Measurements from ENCODE around the gene PDE4C. TPM values are rescaled to one million over a fixed set of nuclear protein-coding genes. Genes with fewer than 3 reads are reported as not detected.

The PDE4C gene
- total RNA-seq, 4 donors from 2014 or later, result 0.27 to 1.4 (median 0.92) TPM; not detected in 1

DNA sequence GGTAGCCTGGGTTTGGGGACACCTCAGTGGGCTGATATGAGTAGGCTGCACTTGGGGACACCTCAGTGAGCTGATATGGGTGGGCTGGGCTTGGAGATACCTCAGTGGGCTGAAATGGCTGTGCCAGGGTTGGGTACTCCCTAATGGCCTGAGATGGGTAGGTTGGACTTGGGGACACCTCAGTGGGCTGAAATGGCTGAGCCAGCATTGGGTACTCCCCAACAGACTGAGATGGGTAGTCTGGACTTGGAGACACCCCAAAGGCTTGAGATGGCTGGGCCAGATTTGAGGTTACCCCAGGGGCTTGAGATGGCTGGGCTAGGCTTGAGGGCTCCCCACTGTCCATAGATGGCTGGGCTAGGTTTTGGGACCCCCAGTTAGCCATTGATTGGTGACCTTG is 35.9 kb upstream of the PDE4C start:
- Histone ChIP-seq H3K4me1 (no peaks in the 10 kb centered on the region), H3K27ac (no peak overlapping the region), H3K27me3 (no peaks in the 10 kb centered on the region), H3K4me3 (replicated peaks in 1 of 3) (no peak overlapping the region), H3K9me3 (no peaks in the 10 kb centered on the region), H3K36me3 (peaks cover 22 to 35% of the 10 kb centered on the region in 2 donors)
- DNase-seq, result no peak
- intact Hi-C loops (cut with DNase I), result no loop called here
- no peak for TF ChIP-seq POLR2A (IDR thresholded peaks at IDR 0.05)
- TF ChIP-seq, protein P1, sequence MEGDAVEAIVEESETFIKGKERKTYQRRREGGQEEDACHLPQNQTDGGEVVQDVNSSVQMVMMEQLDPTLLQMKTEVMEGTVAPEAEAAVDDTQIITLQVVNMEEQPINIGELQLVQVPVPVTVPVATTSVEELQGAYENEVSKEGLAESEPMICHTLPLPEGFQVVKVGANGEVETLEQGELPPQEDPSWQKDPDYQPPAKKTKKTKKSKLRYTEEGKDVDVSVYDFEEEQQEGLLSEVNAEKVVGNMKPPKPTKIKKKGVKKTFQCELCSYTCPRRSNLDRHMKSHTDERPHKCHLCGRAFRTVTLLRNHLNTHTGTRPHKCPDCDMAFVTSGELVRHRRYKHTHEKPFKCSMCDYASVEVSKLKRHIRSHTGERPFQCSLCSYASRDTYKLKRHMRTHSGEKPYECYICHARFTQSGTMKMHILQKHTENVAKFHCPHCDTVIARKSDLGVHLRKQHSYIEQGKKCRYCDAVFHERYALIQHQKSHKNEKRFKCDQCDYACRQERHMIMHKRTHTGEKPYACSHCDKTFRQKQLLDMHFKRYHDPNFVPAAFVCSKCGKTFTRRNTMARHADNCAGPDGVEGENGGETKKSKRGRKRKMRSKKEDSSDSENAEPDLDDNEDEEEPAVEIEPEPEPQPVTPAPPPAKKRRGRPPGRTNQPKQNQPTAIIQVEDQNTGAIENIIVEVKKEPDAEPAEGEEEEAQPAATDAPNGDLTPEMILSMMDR (IDR thresholded peaks at IDR 0.05), result no peak

DNA sequence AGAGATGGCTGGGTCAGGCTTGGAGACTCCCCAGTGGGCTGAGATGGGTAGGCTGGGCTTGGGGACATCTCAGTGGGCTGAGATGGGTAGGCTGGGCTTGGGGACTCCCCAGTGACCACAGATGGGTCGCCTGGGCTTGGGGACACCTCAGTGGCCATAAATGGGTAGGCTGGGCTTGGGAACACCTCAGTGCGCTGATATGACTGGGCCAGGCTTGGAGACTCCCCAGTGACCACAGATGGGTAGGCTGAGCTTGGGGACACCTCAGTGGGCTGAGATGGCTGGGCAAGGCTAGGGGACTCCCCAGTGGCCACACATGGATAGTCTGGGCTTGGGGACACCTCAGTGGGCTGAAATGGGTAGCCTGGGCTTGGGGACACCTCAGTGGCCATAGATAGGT is 35.2 kb upstream of the PDE4C start:
- 70 to 100% methylated on average over 1 to 2 of the region's 2 CpGs for WGBS, 2 donors
- Histone ChIP-seq H3K27ac (no peak overlapping the region), H3K9me3 (no peaks in the 10 kb centered on the region), H3K4me1 (no peaks in the 10 kb centered on the region), H3K4me3 (replicated peaks in 1 of 3) (no peak overlapping the region), H3K27me3 (no peaks in the 10 kb centered on the region), H3K36me3 (peaks cover 15 to 28% of the 10 kb centered on the region in 2 donors)
- no peak for TF ChIP-seq POLR2A (IDR thresholded peaks at IDR 0.05)
- TF ChIP-seq, protein P1 (IDR thresholded peaks at IDR 0.05), result no peak
- intact Hi-C loops (cut with DNase I), result no loop called here
- no peak for DNase-seq

DNA sequence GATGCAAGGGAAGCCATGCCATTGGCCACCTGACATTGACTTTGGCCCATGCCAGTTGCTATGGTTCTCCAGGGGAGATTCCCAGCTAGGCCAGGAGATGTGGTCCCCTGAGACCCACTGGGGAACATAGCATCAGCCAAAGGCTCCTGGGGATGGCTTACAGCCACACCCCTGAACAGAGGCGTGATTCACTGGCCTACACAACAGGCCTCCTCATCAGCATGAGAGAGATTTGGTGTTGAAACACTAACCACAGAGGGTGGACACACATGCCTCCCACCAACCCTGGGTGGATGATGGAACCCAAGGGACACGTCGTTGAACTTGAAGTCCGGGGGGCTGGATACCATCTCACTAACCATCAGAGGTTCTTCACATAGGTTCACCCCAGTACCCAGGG is 33.7 kb upstream of the PDE4C start:
- TF ChIP-seq POLR2A (IDR thresholded peaks at IDR 0.05), result no peak
- TF ChIP-seq, protein P1 (IDR thresholded peaks at IDR 0.05), result no peak
- DNase-seq, result no peak
- H3K36me3 ChIP-seq, result peaks cover 5 to 12% of the 10 kb centered on the region in 2 donors
- WGBS, 2 donors, result 98% methylated on average over 4 of the region's 4 CpGs
- H3K9me3 ChIP-seq, result no peaks in the 10 kb centered on the region
- peaks cover 6 to 8% of the 10 kb centered on the region in 2 donors for H3K4me1 ChIP-seq
- H3K27ac ChIP-seq, result no peak overlapping the region
- H3K4me3 ChIP-seq (replicated peaks in 1 of 3), result no peak overlapping the region
- H3K27me3 ChIP-seq, result no peaks in the 10 kb centered on the region
- intact Hi-C loops (cut with DNase I), result loop anchor here (10.0 kb wide), 1 partner anchor 155 kb away; the partner anchor contains the start of gene SSBP4

DNA sequence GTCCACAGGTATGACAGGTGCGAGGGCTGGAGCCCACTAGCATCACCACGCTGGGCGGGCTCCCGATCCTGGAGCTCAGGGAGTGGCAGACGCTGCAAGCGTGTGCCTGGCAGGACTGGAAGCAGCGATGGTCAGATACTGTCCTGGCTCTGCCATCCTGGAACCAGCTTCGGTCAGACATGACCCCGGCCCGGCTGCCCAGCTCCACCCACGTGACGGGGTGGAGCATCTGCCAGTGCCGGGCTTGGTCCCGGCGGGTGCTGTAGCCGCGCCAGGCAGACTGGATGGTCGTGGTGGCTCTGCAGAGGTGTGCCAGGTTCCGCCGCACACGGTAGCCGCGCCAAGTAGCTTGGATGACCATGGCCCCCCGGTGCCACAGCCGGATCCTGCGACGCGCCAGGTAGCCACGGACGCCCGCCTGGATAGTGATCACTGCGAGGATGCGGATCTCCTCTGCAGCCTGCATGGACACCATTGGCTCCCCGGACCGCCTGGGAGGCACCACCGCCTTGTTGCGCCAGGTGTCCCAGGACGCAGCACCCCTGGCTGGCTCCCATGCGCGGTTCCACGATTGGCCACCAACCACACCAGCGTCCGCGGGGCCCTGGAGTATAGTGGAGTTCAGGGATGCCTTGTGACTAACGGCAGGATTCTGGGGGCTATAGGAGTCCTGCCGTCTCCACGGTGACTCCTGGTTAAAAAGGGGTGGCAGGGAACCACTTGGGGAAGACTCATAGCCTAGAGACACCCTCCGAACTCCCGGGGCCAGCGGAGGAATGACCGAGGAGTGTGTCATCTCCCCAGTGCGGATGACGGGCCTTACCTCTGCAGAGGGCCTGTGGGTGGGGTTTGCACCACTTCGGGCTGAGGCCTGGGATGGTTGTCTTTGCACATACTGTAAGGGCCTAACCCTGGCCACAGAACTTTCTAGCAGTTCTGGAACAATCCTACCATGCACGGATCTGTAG is 31.5 kb upstream of the PDE4C start:
- Histone ChIP-seq H3K4me1 (peaks cover 12 to 25% of the 10 kb centered on the region in 2 donors), H3K36me3 (no peaks in the 10 kb centered on the region), H3K27me3 (no peaks in the 10 kb centered on the region), H3K9me3 (no peaks in the 10 kb centered on the region), H3K4me3 (replicated peaks in 1 of 3) (no peak overlapping the region), H3K27ac (no peak overlapping the region)
- intact Hi-C loops (cut with DNase I), result loop anchor here (10.0 kb wide), 1 partner anchor 157 kb away; the partner anchor contains the start of gene SSBP4
- WGBS, 2 donors, result 93 to 97% methylated on average over 17 to 22 of the region's 55 CpGs
- TF ChIP-seq POLR2A (IDR thresholded peaks at IDR 0.05), result no peak
- TF ChIP-seq, protein P1 (IDR thresholded peaks at IDR 0.05), result no peak
- no peak for DNase-seq

All from thyroid gland (tissue), 4 donors.